K562 (cell line): ENCODE data around the gene CRYBA4. TPM values are rescaled to one million over a fixed set of nuclear protein-coding genes. Genes with fewer than 3 reads are reported as not detected.
A peak's percentile ranks its signal among the peaks of the same experiment; 100 is the strongest.

Experiments
- ATAC-seq: fragments of 200-7000 bp; cut with Tn5 transposase; 3 replicates; pipeline ENCODE4 v1.9.1; 2020; ENCODE audit warnings: moderate library complexity
- BruUV-seq: library from RNA; stranded (reverse); fragments of 400-500 nt; replicated peaks from 2 replicates; lab custom pipeline; 2021; lab: Mats Ljungman, UMichigan
- CTCF ChIA-PET: fragments of 300-600 bp; formaldehyde crosslinking; extraction: SDS; loops from one replicate; lab custom pipeline; 2021; ENCODE audit warnings: low intra/inter-chr PET ratio; lab: Yijun Ruan, JAX
- POLR2A ChIA-PET: fragments of 300-600, 350-650 bp; sonication (Branson Sonifier 250); formaldehyde crosslinking; extraction: SDS; loops from one replicate; lab custom pipeline; 2021; ENCODE audit warnings: antibody characterized with exemption, inconsistent platforms; lab: Yijun Ruan, JAX
- DNase-seq, 4 experiments: peaks; one replicate each; pipeline versions ENCODE4 v3.0.0 to v3.0.0-alpha.2; 2011 to 2018; ENCODE audit warnings: low spot score in 3 of 4, mixed read lengths in 3 of 4; ENCODE audit errors: extremely low read depth in 1 of 4
- FAIRE-seq: peaks from 2 replicates; lab custom pipeline; 2011; peaks lifted over from hg19 to GRCh38; lab: Jason Lieb, UNC
- H2AFZ ChIP-seq: 2 replicates; pipeline ENCODE4 v1.6.0; 2011; ENCODE audit warnings: low read depth, low read length, control low read depth, inconsistent platforms
- H3K27ac ChIP-seq: fragments of 200-600 bp; 3 replicates; pipeline ENCODE4 v1.8.0; 2011; ENCODE audit warnings: low read depth, mild to moderate bottlenecking, control low read depth, inconsistent platforms, low read length, moderate library complexity, mixed read lengths; ENCODE audit errors: extremely low read depth
- H3K27me3 ChIP-seq, 2 experiments: fragments of 300-600 bp in 1 of 2; 2 replicates in 1 of 2; 3 replicates in 1 of 2; pipeline versions ENCODE4 v1.6.0 to v1.8.0; 2011; ENCODE audit warnings: inconsistent platforms in 2 of 2, low read length in 2 of 2, mild to moderate bottlenecking in 1 of 2, mixed read lengths in 1 of 2, moderate library complexity in 1 of 2; ENCODE audit not compliant: control insufficient read depth in 2 of 2, insufficient read depth in 2 of 2
- H3K36me3 ChIP-seq: fragments of 300-600 bp; 3 replicates; pipeline ENCODE4 v1.8.0; 2011; ENCODE audit warnings: mild to moderate bottlenecking, low read length, inconsistent platforms; ENCODE audit not compliant: control insufficient read depth, insufficient read depth
- H3K4me1 ChIP-seq, 2 experiments: fragments of 200-600 bp in 1 of 2; replicated peaks in 1 of 2; 2 replicates in 1 of 2; 3 replicates in 1 of 2; pipeline versions ENCODE4 v1.5.1 to v1.8.0; 2011; ENCODE audit warnings: inconsistent platforms in 2 of 2, low read length in 2 of 2, mild to moderate bottlenecking in 1 of 2, mixed read lengths in 1 of 2, moderate library complexity in 1 of 2; ENCODE audit not compliant: control insufficient read depth in 2 of 2, insufficient read depth in 2 of 2
- H3K4me2 ChIP-seq: 2 replicates; pipeline ENCODE4 v1.6.1; 2011; ENCODE audit warnings: low read length, control low read depth, inconsistent platforms, mixed read lengths; ENCODE audit not compliant: insufficient read depth
- H3K4me3 ChIP-seq: fragments of 200-600 bp; sonication (generic), shearing (Covaris generic); 2 replicates; pipeline ENCODE4 v1.5.1; 2016; ENCODE audit warnings: control low read depth, inconsistent platforms
- H3K79me2 ChIP-seq: fragments of 200-600 bp; 3 replicates; pipeline ENCODE4 v1.8.0; 2011; ENCODE audit warnings: low read length, inconsistent platforms; ENCODE audit not compliant: control insufficient read depth, insufficient read depth
- H3K9ac ChIP-seq, 2 experiments: 2 replicates each; pipeline versions ENCODE4 v1.6.0 to v1.6.1; 2011; ENCODE audit warnings: low read depth in 2 of 2, low read length in 2 of 2, control low read depth in 1 of 2, inconsistent platforms in 1 of 2, mild to moderate bottlenecking in 1 of 2, mixed read lengths in 1 of 2; ENCODE audit not compliant: insufficient read depth in 1 of 2
- H3K9me1 ChIP-seq: one replicate; pipeline ENCODE4 v1.6.0; 2011; ENCODE audit warnings: inconsistent platforms, mild to moderate bottlenecking, low read length, moderate library complexity; ENCODE audit not compliant: control insufficient read depth, insufficient read depth
- H3K9me3 ChIP-seq: replicated peaks from 2 replicates; pipeline ENCODE4 v1.5.1; 2011; ENCODE audit warnings: low read depth, low read length, inconsistent platforms; ENCODE audit not compliant: control insufficient read depth, insufficient read depth
- H4K20me1 ChIP-seq: replicated peaks from 2 replicates; pipeline ENCODE4 v1.6.1; 2011; ENCODE audit warnings: low read length, inconsistent platforms, mixed read lengths; ENCODE audit not compliant: control insufficient read depth, insufficient read depth
- MTA1 ChIP-seq: fragments of 450-650 bp; IDR thresholded peaks from 2 replicates; pipeline ENCODE4 v1.6.1; 2017; ENCODE audit warnings: borderline replicate concordance
- PHF8 ChIP-seq: fragments of 200-600 bp; sonication (generic); IDR thresholded peaks from 2 replicates; pipeline ENCODE4 v1.6.1; 2012; ENCODE audit warnings: mixed run types, mild to moderate bottlenecking, inconsistent platforms, low read length, moderate library complexity, borderline replicate concordance
- RAD51 ChIP-seq: fragments of 450-650 bp; IDR thresholded peaks from 2 replicates; pipeline ENCODE4 v1.7.1; 2016; ENCODE audit warnings: low read depth, mild to moderate bottlenecking, borderline replicate concordance
- SRF ChIP-seq, 2 experiments: fragments of 250-450, 450-650 bp in 1 of 2; sonication (Bioruptor Pico) in 1 of 2; sonication (generic) in 1 of 2; formaldehyde crosslinking; IDR thresholded peaks; 2 replicates each; pipeline versions ENCODE4 v1.5.0 to v1.5.1; 2020 to 2022; ENCODE audit warnings: mild to moderate bottlenecking in 1 of 2, missing genetic modification reagents in 1 of 2
- ZNF184 ChIP-seq: sonication (generic); formaldehyde crosslinking; IDR thresholded peaks from 2 replicates; pipeline ENCODE4 v1.5.0; 2020; ENCODE audit warnings: missing genetic modification reagents
- ZNF41 ChIP-seq: fragments of 250-450 bp; sonication (Bioruptor Pico); conservative IDR thresholded peaks from 2 replicates; pipeline ENCODE4 v1.4.0; 2020; ENCODE audit warnings: mild to moderate bottlenecking
- WGBS: fragments of 100-300 bp; shearing (Covaris generic); methylation state at CpG from one replicate; pipeline ENCODE4 v1.1.6; 2016; ENCODE audit warnings: low coverage, mixed read lengths; ENCODE audit not compliant: insufficient coverage; ENCODE audit errors: missing lambda C conversion rate; 5-methylcytosine and 5-hydroxymethylcytosine counted together
- in situ Hi-C: fragments of 300-500 bp; cut with MboI; formaldehyde crosslinking; loops from 4 replicates; pipeline ENCODE4 v1.15.0; 2018; ENCODE audit warnings: inconsistent platforms, mixed read lengths
- intact Hi-C: fragments of 100-400 bp; cut with micrococcal nuclease; formaldehyde crosslinking; loops from 2 replicates; pipeline ENCODE4 v1.14.2; 2022
- polyA plus RNA-seq, 8 experiments: library from polyadenylated mRNA; depleted of rRNA in 4 of 8; stranded (reverse) in 5 of 8; unstranded in 3 of 8; fragments of >200 nt; fragmentation: Nextera tagmentation in 2 of 8; fragmentation: Illumina TruSeq in 1 of 8; extraction: Ambion mirVana in 2 of 8; extraction: Trizol in 1 of 8; gene quantifications; 2 replicates each; pipeline versions ENCODE4 v1.2.1 to v1.2.3, GENCODE V29; 2011 to 2014; ENCODE audit warnings: inconsistent platforms in 1 of 8, missing spikeins in 1 of 8
- total RNA-seq, 7 experiments: library from RNA; depleted of rRNA in 6 of 7; stranded (reverse); fragments of >200 nt in 6 of 7; fragmentation: Illumina TruSeq in 2 of 7; extraction: Trizol in 2 of 7; gene quantifications; 2 replicates each; pipeline versions ENCODE4 v1.2.1 to v1.2.3, GENCODE V29; 2011 to 2021; ENCODE audit warnings: low replicate concordance in 1 of 7
- TF ChIP-seq, protein P1 (sequence below): fragments of 150-350 bp; IDR thresholded peaks from 2 replicates; pipeline ENCODE4 v1.6.1; 2014; ENCODE audit warnings: low read depth, mild to moderate bottlenecking, low read length, borderline replicate concordance
- TF ChIP-seq, protein P2 (sequence below): fragments of 450-650 bp; conservative IDR thresholded peaks from 2 replicates; pipeline ENCODE4 v1.6.1; 2016; ENCODE audit warnings: missing genetic modification characterization, low read depth, mild to moderate bottlenecking, missing compliant biosample characterization, moderate library complexity
- TF ChIP-seq, protein P3 (sequence below): fragments of 250-450 bp; sonication (Bioruptor Pico); IDR thresholded peaks from 2 replicates; pipeline ENCODE4 v1.8.0; 2022; ENCODE audit warnings: inconsistent platforms
- TF ChIP-seq, protein P4 (sequence below): fragments of 450-650 bp; IDR thresholded peaks from 2 replicates; pipeline ENCODE4 v1.6.1; 2014; ENCODE audit warnings: low read depth, mild to moderate bottlenecking, moderate library complexity, borderline replicate concordance

Gene CRYBA4
- total and polyA plus RNA-seq, 9 of the 15 experiments (the other 6 are each of a cell fraction or from before 2014, with no cell fraction given) = 0.59 to 3.3 (median 1.6) TPM

DNA sequence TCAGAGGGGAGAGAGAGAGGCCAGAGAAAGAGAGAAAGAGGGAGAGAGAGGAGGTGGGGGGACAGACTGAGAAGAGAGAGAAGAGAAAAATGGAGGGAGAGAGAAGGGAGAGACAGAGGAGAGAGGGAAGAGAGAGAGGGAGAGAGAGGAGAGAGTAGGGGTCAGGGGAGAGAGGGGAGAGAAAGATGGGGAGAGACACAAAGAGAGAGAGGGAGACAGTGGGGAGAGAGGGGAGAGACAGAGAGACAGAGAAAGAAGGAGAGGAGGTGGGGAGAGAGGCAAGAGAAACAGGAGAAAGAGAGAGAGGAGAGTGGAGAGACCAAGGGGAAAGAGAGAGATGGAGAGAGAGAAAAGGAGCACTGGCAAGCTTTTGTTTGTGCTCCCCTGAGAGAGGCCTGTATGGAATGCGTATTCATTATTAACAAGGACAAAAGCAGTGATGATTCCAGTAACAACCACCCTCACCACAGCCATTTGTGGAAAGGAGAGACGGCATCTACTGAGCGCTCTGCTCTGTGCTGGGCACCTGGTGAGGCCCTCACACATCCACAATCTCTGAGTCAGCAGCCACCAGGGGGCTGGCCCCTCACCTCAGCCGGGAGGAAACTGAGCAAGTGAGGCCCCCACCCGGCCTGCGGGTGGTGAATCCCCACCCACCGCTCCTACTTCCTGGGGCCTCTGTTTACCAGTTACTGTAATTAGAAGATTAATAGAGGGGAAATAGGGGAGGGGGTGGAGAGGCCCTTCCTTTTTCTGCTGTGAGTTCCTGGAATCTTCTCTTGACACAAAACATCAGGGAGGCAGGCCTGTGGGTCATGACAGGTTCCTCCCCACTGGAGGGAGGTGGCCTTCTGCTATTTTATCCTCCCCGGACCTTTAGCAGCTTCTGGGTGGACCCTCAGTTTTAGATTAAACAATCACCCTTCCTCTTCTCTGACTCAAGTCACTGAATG is 21.0 kb downstream of the CRYBA4 start:
- H3K9me1 ChIP-seq = no peaks in the 10 kb centered on the region
- H3K27ac ChIP-seq = peak overlapping the region; percentile 76
- in situ Hi-C loops = no loop called here
- peak overlapping the region; percentile 79 for H3K4me2 ChIP-seq
- CTCF ChIA-PET = interaction anchor here (0.7 kb wide), 1 partner anchor 244 kb away, joined by 4 read pairs; no protein-coding TSS in a partner anchor
- H2AFZ ChIP-seq = peak overlapping the region; percentile 72
- 5% methylated on average over 6 of the region's 8 CpGs for WGBS
- no peaks in the 10 kb centered on the region for H3K27me3 ChIP-seq
- BruUV-seq = no TSS peak
- no peak overlapping the region for H3K4me3 ChIP-seq
- peak; percentile 70 for FAIRE-seq
- no peaks in the 10 kb centered on the region for H3K9me3 ChIP-seq
- peak overlapping the region; percentile 40 to 75; a peak in 3 of 4 replicates for H3K9ac ChIP-seq
- H4K20me1 ChIP-seq = no peaks in the 10 kb centered on the region
- peaks cover 26% of the 10 kb centered on the region for H3K79me2 ChIP-seq
- no peaks in the 10 kb centered on the region for H3K36me3 ChIP-seq
- POLR2A ChIA-PET = interaction anchor here (0.6 to 1.5 kb wide), 7 partner anchors 8 to 278 kb away, joined by 3 to 12 read pairs (median 4); no protein-coding TSS in a partner anchor
- intact Hi-C loops = no loop called here
- peak; percentile 57 to 84 (median 62) for DNase-seq
- ATAC-seq = peak; percentile 52
- H3K4me1 ChIP-seq = peaks cover 34 to 44% of the 10 kb centered on the region in 2 experiments; a peak in 4 of 5 replicates
- TF ChIP-seq, protein P1, sequence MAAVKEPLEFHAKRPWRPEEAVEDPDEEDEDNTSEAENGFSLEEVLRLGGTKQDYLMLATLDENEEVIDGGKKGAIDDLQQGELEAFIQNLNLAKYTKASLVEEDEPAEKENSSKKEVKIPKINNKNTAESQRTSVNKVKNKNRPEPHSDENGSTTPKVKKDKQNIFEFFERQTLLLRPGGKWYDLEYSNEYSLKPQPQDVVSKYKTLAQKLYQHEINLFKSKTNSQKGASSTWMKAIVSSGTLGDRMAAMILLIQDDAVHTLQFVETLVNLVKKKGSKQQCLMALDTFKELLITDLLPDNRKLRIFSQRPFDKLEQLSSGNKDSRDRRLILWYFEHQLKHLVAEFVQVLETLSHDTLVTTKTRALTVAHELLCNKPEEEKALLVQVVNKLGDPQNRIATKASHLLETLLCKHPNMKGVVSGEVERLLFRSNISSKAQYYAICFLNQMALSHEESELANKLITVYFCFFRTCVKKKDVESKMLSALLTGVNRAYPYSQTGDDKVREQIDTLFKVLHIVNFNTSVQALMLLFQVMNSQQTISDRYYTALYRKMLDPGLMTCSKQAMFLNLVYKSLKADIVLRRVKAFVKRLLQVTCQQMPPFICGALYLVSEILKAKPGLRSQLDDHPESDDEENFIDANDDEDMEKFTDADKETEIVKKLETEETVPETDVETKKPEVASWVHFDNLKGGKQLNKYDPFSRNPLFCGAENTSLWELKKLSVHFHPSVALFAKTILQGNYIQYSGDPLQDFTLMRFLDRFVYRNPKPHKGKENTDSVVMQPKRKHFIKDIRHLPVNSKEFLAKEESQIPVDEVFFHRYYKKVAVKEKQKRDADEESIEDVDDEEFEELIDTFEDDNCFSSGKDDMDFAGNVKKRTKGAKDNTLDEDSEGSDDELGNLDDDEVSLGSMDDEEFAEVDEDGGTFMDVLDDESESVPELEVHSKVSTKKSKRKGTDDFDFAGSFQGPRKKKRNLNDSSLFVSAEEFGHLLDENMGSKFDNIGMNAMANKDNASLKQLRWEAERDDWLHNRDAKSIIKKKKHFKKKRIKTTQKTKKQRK = no peak
- TF ChIP-seq, protein P2, sequence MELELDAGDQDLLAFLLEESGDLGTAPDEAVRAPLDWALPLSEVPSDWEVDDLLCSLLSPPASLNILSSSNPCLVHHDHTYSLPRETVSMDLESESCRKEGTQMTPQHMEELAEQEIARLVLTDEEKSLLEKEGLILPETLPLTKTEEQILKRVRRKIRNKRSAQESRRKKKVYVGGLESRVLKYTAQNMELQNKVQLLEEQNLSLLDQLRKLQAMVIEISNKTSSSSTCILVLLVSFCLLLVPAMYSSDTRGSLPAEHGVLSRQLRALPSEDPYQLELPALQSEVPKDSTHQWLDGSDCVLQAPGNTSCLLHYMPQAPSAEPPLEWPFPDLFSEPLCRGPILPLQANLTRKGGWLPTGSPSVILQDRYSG (tag) = no peak
- peak; percentile 81 for TF ChIP-seq MTA1
- TF ChIP-seq, protein P3, sequence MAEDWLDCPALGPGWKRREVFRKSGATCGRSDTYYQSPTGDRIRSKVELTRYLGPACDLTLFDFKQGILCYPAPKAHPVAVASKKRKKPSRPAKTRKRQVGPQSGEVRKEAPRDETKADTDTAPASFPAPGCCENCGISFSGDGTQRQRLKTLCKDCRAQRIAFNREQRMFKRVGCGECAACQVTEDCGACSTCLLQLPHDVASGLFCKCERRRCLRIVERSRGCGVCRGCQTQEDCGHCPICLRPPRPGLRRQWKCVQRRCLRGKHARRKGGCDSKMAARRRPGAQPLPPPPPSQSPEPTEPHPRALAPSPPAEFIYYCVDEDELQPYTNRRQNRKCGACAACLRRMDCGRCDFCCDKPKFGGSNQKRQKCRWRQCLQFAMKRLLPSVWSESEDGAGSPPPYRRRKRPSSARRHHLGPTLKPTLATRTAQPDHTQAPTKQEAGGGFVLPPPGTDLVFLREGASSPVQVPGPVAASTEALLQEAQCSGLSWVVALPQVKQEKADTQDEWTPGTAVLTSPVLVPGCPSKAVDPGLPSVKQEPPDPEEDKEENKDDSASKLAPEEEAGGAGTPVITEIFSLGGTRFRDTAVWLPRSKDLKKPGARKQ (CRISPR knock-in tag) = no peak
- TF ChIP-seq, protein P4, sequence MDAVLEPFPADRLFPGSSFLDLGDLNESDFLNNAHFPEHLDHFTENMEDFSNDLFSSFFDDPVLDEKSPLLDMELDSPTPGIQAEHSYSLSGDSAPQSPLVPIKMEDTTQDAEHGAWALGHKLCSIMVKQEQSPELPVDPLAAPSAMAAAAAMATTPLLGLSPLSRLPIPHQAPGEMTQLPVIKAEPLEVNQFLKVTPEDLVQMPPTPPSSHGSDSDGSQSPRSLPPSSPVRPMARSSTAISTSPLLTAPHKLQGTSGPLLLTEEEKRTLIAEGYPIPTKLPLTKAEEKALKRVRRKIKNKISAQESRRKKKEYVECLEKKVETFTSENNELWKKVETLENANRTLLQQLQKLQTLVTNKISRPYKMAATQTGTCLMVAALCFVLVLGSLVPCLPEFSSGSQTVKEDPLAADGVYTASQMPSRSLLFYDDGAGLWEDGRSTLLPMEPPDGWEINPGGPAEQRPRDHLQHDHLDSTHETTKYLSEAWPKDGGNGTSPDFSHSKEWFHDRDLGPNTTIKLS = no peak
- TF ChIP-seq PHF8 = no peak
- TF ChIP-seq RAD51 = no peak
- TF ChIP-seq ZNF41 (CRISPR knock-in tag) = no peak
- no peak; a peak in 1 of 4 replicates for TF ChIP-seq SRF (CRISPR knock-in tag; IDR thresholded peaks at IDR 0.05)
- no peak for TF ChIP-seq ZNF184
